ENCODE data around the gene LRRC59.

LRRC59 gene

GRCh38 chr17:50365649-50366393 lies 31.5 kb downstream of the LRRC59 start:
- TF ChIP-seq MAX (IDR thresholded peaks at IDR 0.05; ENCODE audit: low read depth, low read length) (no peak), CTCF (IDR thresholded peaks at IDR 0.05; ENCODE audit: low read depth, low read length) (no peak), POLR2A (IDR thresholded peaks at IDR 0.05; ENCODE audit: extremely low read depth, insufficient read length) (no peak), MYC (IDR thresholded peaks at IDR 0.05; ENCODE audit: low read depth, low read length) (no peak)
- H3K4me3 ChIP-seq (ENCODE audit: low read depth, low read length): no peak overlapping the region
- DNase-seq (ENCODE audit: low read depth): no peak

- DNase-seq (ENCODE audit: low read depth): no peak
- no peak for TF ChIP-seq MYC (IDR thresholded peaks at IDR 0.05; ENCODE audit: low read depth, low read length)
- TF ChIP-seq CTCF (IDR thresholded peaks at IDR 0.05; ENCODE audit: low read depth, low read length): no peak
- no peak for TF ChIP-seq POLR2A (IDR thresholded peaks at IDR 0.05; ENCODE audit: extremely low read depth, insufficient read length)
- no peak for TF ChIP-seq MAX (IDR thresholded peaks at IDR 0.05; ENCODE audit: low read depth, low read length)
Observed at GRCh38 chr17:50365165-50365564, 32.2 kb downstream of the LRRC59 start.

GRCh38 chr17:50364715-50365114 lies 32.6 kb downstream of the LRRC59 start:
- no peak overlapping the region for H3K4me3 ChIP-seq (ENCODE audit: low read depth, low read length)
- DNase-seq (ENCODE audit: low read depth): no peak
- TF ChIP-seq POLR2A (IDR thresholded peaks at IDR 0.05; ENCODE audit: extremely low read depth, insufficient read length) (no peak), MYC (IDR thresholded peaks at IDR 0.05; ENCODE audit: low read depth, low read length) (no peak), CTCF (IDR thresholded peaks at IDR 0.05; ENCODE audit: low read depth, low read length) (no peak), MAX (IDR thresholded peaks at IDR 0.05; ENCODE audit: low read depth, low read length) (no peak)

More at GRCh38 chr17:50365165-50365564, 32.2 kb downstream of the LRRC59 start:
- no peak overlapping the region for H3K4me3 ChIP-seq (ENCODE audit: low read depth, low read length)

GRCh38 chr17:50364061-50364458 lies 33.3 kb downstream of the LRRC59 start:
- no peak overlapping the region for H3K4me3 ChIP-seq (ENCODE audit: low read depth, low read length)
- TF ChIP-seq CTCF (IDR thresholded peaks at IDR 0.05; ENCODE audit: low read depth, low read length): no peak
- TF ChIP-seq MAX (IDR thresholded peaks at IDR 0.05; ENCODE audit: low read depth, low read length): no peak
- TF ChIP-seq MYC (IDR thresholded peaks at IDR 0.05; ENCODE audit: low read depth, low read length): no peak
- no peak for TF ChIP-seq POLR2A (IDR thresholded peaks at IDR 0.05; ENCODE audit: extremely low read depth, insufficient read length)
- no peak for DNase-seq (ENCODE audit: low read depth)

- TF ChIP-seq POLR2A (IDR thresholded peaks at IDR 0.05; ENCODE audit: extremely low read depth, insufficient read length) (no peak), CTCF (IDR thresholded peaks at IDR 0.05; ENCODE audit: low read depth, low read length) (no peak), MAX (IDR thresholded peaks at IDR 0.05; ENCODE audit: low read depth, low read length) (no peak), MYC (IDR thresholded peaks at IDR 0.05; ENCODE audit: low read depth, low read length) (no peak)
- H3K4me3 ChIP-seq (ENCODE audit: low read depth, low read length): no peak overlapping the region
- DNase-seq (ENCODE audit: low read depth): peak; percentile 30
Observed at GRCh38 chr17:50363217-50364060, 33.9 kb downstream of the LRRC59 start.
